Stomach (tissue), 4 donors: ENCODE data around the gene GPX6.

ENCODE experiments used
- CTCF ChIP-seq, 7 experiments: fragments of 450-650 bp in 4 of 7; fragments of 200-600 bp in 3 of 7; sonication (generic) in 3 of 7; IDR thresholded peaks; one replicate each; pipeline ENCODE4 v1.5.1; 2016 to 2019; ENCODE audit warnings: antibody characterized with exemption in 7 of 7, control low read depth in 2 of 7, mild to moderate bottlenecking in 1 of 7
- POLR2A ChIP-seq, 4 donors: fragments of 450-650 bp; IDR thresholded peaks; one replicate each; pipeline ENCODE4 v1.6.1; 2016; ENCODE audit warnings: antibody characterized with exemption in 4 of 4, control low read depth in 2 of 4, mild to moderate bottlenecking in 1 of 4, moderate library complexity in 1 of 4

GRCh38 chr6:28537509-28538140 is 22.0 kb upstream of the GPX6 start:
- no peak for TF ChIP-seq POLR2A (IDR thresholded peaks at IDR 0.05)
- TF ChIP-seq CTCF (IDR thresholded peaks at IDR 0.05): no peak
